ENCODE measurements around the gene TK2. TPM values are rescaled to one million over a fixed set of nuclear protein-coding genes. Genes with fewer than 3 reads are reported as not detected.

TK2 gene
- total and polyA plus RNA-seq, 7 donors: 4.0 to 14.7 (median 10.0) TPM

GRCh38 chr16:66544016-66544757 lies 5.7 kb downstream of the TK2 start:
- DNase-seq (no peak), ATAC-seq (no peak)
- Histone ChIP-seq H3K36me3 (ENCODE audit: insufficient read depth in 1 of 2, low read depth in 1 of 2) (peaks cover 2 to 70% of the 10 kb centered on the region in 2 donors), H3K27me3 (ENCODE audit: insufficient read depth in 3 of 3, low read length in 2 of 3) (no peaks in the 10 kb centered on the region), H3K9me3 (no peaks in the 10 kb centered on the region), H3K4me3 (no peak overlapping the region), H3K27ac (no peak overlapping the region), H3K4me1 (peaks cover 10% of the 10 kb centered on the region)
- WGBS, 3 donors: 74 to 83% (median 78%) methylated on average over 7 of the region's 7 CpGs
- no peak for TF ChIP-seq CTCF (IDR thresholded peaks at IDR 0.05)
- intact Hi-C loops (cut with DNase I): no loop called here

GRCh38 chr16:66543541-66543940 lies 6.4 kb downstream of the TK2 start:
- ATAC-seq (no peak), DNase-seq (no peak)
- no peak for TF ChIP-seq CTCF (IDR thresholded peaks at IDR 0.05)
- H3K9me3 ChIP-seq: no peaks in the 10 kb centered on the region
- peaks cover 3% of the 10 kb centered on the region for H3K4me1 ChIP-seq
- intact Hi-C loops (cut with DNase I): no loop called here
- H3K36me3 ChIP-seq (ENCODE audit: insufficient read depth in 1 of 2, low read depth in 1 of 2): peaks cover 2 to 71% of the 10 kb centered on the region in 2 donors
- no peak overlapping the region for H3K4me3 ChIP-seq
- WGBS, 3 donors: 80 to 83% (median 82%) methylated on average over 6 of the region's 6 CpGs
- H3K27me3 ChIP-seq (ENCODE audit: insufficient read depth in 3 of 3, low read length in 2 of 3): no peaks in the 10 kb centered on the region
- H3K27ac ChIP-seq: no peak overlapping the region

- Histone ChIP-seq H3K4me3 (no peak overlapping the region), H3K4me1 (no peaks in the 10 kb centered on the region), H3K36me3 (ENCODE audit: insufficient read depth in 1 of 2, low read depth in 1 of 2) (peaks cover 2 to 76% of the 10 kb centered on the region in 2 donors), H3K27me3 (ENCODE audit: insufficient read depth in 3 of 3, low read length in 2 of 3) (no peaks in the 10 kb centered on the region), H3K27ac (no peak overlapping the region), H3K9me3 (no peaks in the 10 kb centered on the region)
- WGBS, 3 donors: 84 to 92% (median 86%) methylated on average over 3 of the region's 3 CpGs
- ATAC-seq (no peak), DNase-seq (no peak)
- intact Hi-C loops (cut with DNase I): no loop called here
- no peak for TF ChIP-seq CTCF (IDR thresholded peaks at IDR 0.05)
These were observed 7.5 kb downstream of the TK2 start for GRCh38 chr16:66542396-66542795.

GRCh38 chr16:66541388-66542355 lies 8.2 kb downstream of the TK2 start:
- WGBS, 3 donors: 69 to 73% (median 72%) methylated on average over 18 of the region's 18 CpGs
- TF ChIP-seq CTCF (IDR thresholded peaks at IDR 0.05): no peak
- intact Hi-C loops (cut with DNase I): no loop called here
- Histone ChIP-seq H3K36me3 (ENCODE audit: insufficient read depth in 1 of 2, low read depth in 1 of 2) (peaks cover 2 to 77% of the 10 kb centered on the region in 2 donors), H3K27me3 (ENCODE audit: insufficient read depth in 3 of 3, low read length in 2 of 3) (no peaks in the 10 kb centered on the region), H3K4me1 (no peaks in the 10 kb centered on the region), H3K4me3 (no peak overlapping the region), H3K9me3 (no peaks in the 10 kb centered on the region), H3K27ac (no peak overlapping the region)
- ATAC-seq: no peak
- no peak for DNase-seq
